Endothelial cell of umbilical vein (primary cell): Measurements from ENCODE around the gene NUDT14.

Source experiments
- CTCF ChIP-seq, 2 donors: IDR thresholded peaks; 1 replicate in 1 of 2; 2 replicates in 1 of 2; pipeline ENCODE4 v1.5.1; 2011; ENCODE audit warnings: low read length in 2 of 2, mild to moderate bottlenecking in 2 of 2, moderate library complexity in 2 of 2, control low read depth in 1 of 2, inconsistent platforms in 1 of 2, low read depth in 1 of 2; ENCODE audit not compliant: insufficient read depth in 1 of 2; ENCODE audit errors: extremely low read depth in 1 of 2
- GATA2 ChIP-seq: IDR thresholded peaks from 2 replicates; pipeline ENCODE4 v1.7.0; 2011; ENCODE audit warnings: low read depth, mild to moderate bottlenecking, moderate library complexity, mixed read lengths, low read length; ENCODE audit not compliant: insufficient read length, insufficient read depth
- MAX ChIP-seq: IDR thresholded peaks from 2 replicates; pipeline ENCODE4 v1.6.1; 2011; ENCODE audit not compliant: insufficient read depth, insufficient read length
- MYC ChIP-seq: IDR thresholded peaks from one replicate; pipeline ENCODE4 v1.6.1; 2011; ENCODE audit warnings: mild to moderate bottlenecking, low read depth, low read length

GRCh38 chr14:105141026-105141425, 40.1 kb downstream of the NUDT14 start:
- no peak for TF ChIP-seq GATA2
- no peak for TF ChIP-seq CTCF (IDR thresholded peaks at IDR 0.05; ENCODE audit: extremely low read depth in 1 of 2, insufficient read depth in 1 of 2, low read depth in 1 of 2, low read length in 2 of 2)
- TF ChIP-seq MYC = no peak
- no peak for TF ChIP-seq MAX
